ENCODE results near the gene PIAS3. TPM values are rescaled to one million over a fixed set of nuclear protein-coding genes. Genes with fewer than 3 reads are reported as not detected.

The PIAS3 gene
- total and polyA plus RNA-seq, 2 experiments from 2014 or later, result 35.7 to 45.4 TPM

DNA sequence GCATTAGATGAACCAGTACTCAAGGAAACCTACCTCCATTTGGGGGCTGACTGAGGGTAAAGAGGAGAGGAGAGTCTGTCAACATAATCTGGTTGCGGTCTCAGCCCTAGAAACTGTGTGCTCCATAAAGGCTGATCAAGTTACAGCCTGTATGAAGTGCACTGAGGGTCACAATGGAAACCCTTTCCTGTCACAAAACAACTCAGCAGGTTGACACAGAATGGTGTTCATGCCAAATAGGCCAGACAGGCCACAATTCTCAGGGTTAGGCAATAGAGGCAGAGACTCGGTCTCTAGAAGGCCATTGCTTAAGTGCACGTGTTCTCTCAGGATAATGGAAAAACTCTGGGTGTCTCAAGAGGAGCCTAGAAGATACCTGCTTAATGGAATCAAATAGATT, 30.8 kb upstream of the PIAS3 start (continued):
- TF ChIP-seq STAT1 (IDR thresholded peaks at IDR 0.05; ENCODE audit: unreplicated experiment) (no peak), CTCF (conservative IDR thresholded peaks at IDR 0.05; ENCODE audit: low read depth in 2 of 2) (no peak), NANOG (IDR thresholded peaks at IDR 0.05; ENCODE audit: borderline replicate concordance) (no peak), JUNB (IDR thresholded peaks at IDR 0.05; ENCODE audit: unreplicated experiment) (no peak)
- TF ChIP-seq, protein P1, sequence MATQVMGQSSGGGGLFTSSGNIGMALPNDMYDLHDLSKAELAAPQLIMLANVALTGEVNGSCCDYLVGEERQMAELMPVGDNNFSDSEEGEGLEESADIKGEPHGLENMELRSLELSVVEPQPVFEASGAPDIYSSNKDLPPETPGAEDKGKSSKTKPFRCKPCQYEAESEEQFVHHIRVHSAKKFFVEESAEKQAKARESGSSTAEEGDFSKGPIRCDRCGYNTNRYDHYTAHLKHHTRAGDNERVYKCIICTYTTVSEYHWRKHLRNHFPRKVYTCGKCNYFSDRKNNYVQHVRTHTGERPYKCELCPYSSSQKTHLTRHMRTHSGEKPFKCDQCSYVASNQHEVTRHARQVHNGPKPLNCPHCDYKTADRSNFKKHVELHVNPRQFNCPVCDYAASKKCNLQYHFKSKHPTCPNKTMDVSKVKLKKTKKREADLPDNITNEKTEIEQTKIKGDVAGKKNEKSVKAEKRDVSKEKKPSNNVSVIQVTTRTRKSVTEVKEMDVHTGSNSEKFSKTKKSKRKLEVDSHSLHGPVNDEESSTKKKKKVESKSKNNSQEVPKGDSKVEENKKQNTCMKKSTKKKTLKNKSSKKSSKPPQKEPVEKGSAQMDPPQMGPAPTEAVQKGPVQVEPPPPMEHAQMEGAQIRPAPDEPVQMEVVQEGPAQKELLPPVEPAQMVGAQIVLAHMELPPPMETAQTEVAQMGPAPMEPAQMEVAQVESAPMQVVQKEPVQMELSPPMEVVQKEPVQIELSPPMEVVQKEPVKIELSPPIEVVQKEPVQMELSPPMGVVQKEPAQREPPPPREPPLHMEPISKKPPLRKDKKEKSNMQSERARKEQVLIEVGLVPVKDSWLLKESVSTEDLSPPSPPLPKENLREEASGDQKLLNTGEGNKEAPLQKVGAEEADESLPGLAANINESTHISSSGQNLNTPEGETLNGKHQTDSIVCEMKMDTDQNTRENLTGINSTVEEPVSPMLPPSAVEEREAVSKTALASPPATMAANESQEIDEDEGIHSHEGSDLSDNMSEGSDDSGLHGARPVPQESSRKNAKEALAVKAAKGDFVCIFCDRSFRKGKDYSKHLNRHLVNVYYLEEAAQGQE (IDR thresholded peaks at IDR 0.05; ENCODE audit: unreplicated experiment), result no peak
- TF ChIP-seq, protein P2, sequence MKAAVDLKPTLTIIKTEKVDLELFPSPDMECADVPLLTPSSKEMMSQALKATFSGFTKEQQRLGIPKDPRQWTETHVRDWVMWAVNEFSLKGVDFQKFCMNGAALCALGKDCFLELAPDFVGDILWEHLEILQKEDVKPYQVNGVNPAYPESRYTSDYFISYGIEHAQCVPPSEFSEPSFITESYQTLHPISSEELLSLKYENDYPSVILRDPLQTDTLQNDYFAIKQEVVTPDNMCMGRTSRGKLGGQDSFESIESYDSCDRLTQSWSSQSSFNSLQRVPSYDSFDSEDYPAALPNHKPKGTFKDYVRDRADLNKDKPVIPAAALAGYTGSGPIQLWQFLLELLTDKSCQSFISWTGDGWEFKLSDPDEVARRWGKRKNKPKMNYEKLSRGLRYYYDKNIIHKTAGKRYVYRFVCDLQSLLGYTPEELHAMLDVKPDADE (IDR thresholded peaks at IDR 0.05), result no peak

- H3K79me2 ChIP-seq (replicated peaks; ENCODE audit: insufficient read depth), result no peaks in the 10 kb centered on the region
- no peak overlapping the region for H3K4me3 ChIP-seq
- Mint-ChIP-seq H3K4me3 (no peak overlapping the region), H3K4me1 (peaks cover 26% of the 10 kb centered on the region; the same call in 2 of the 3 replicates), H3K27ac (no peak overlapping the region), H3K9me3 (no peaks in the 10 kb centered on the region), H3K27me3 (ENCODE audit: insufficient read depth, low read depth, poor library complexity) (peaks cover 18% of the 10 kb centered on the region), H3K36me3 (ENCODE audit: low read depth) (no peaks in the 10 kb centered on the region)
- no peaks in the 10 kb centered on the region for H3K36me3 ChIP-seq (ENCODE audit: insufficient read depth)
- 0 out of 2 replicates have a peak overlapping the region, but pooled peaks have one; percentile 28 for H2AFZ ChIP-seq
- no peak for DNase-seq (ENCODE audit: low spot score)
- H3K27me3 ChIP-seq (ENCODE audit: insufficient read depth), result peaks cover 29% of the 10 kb centered on the region
- H3K9me2 ChIP-seq (ENCODE audit: insufficient read depth), result no peaks in the 10 kb centered on the region
- H4K20me1 ChIP-seq (replicated peaks; ENCODE audit: insufficient read depth), result no peaks in the 10 kb centered on the region
- peaks cover 13% of the 10 kb centered on the region; the same call in 1 of the 2 replicates for H3K4me1 ChIP-seq (ENCODE audit: insufficient read depth)
- H3F3A ChIP-seq (replicated peaks; ENCODE audit: low read depth), result no peaks in the 10 kb centered on the region
- no peak for ATAC-seq
- no peak overlapping the region for H3K27ac ChIP-seq (ENCODE audit: low read depth)
- no peak overlapping the region for H3K4me2 ChIP-seq
- TF ChIP-seq EZH2 (IDR thresholded peaks at IDR 0.05; ENCODE audit: low read depth, unreplicated experiment) (no peak), ZNF331 (CRISPR knock-in tag; IDR thresholded peaks at IDR 0.05; ENCODE audit: low read depth) (no peak), POLR2AphosphoS5 (IDR thresholded peaks at IDR 0.05; ENCODE audit: low read depth) (no peak), JUNB (IDR thresholded peaks at IDR 0.05; ENCODE audit: unreplicated experiment) (no peak), CTCF (conservative IDR thresholded peaks at IDR 0.05; ENCODE audit: low read depth in 2 of 2) (no peak), EZH2phosphoT487 (IDR thresholded peaks at IDR 0.05; ENCODE audit: unreplicated experiment) (no peak), STAT1 (IDR thresholded peaks at IDR 0.05; ENCODE audit: unreplicated experiment) (no peak), ZNF114 (CRISPR knock-in tag; IDR thresholded peaks at IDR 0.05) (no peak), NANOG (IDR thresholded peaks at IDR 0.05; ENCODE audit: borderline replicate concordance) (no peak), CREB1 (CRISPR knock-in tag; IDR thresholded peaks at IDR 0.05; ENCODE audit: low read depth) (no peak)
- TF ChIP-seq, protein P1 (IDR thresholded peaks at IDR 0.05; ENCODE audit: unreplicated experiment), result no peak
- TF ChIP-seq, protein P2 (IDR thresholded peaks at IDR 0.05), result no peak
Observed at GRCh38 chr1:145887631-145888030, 28.8 kb upstream of the PIAS3 start.
